GM23338 (cell line): ENCODE data around the gene NF1. TPM values are rescaled to one million over a fixed set of nuclear protein-coding genes. Genes with fewer than 3 reads are reported as not detected.

ENCODE experiments used
- ATAC-seq: fragments of 200-7000 bp; cut with Tn5 transposase; 3 replicates; pipeline ENCODE4 v1.9.1; 2020
- DNase-seq: peaks from one replicate; pipeline ENCODE4 v3.0.0-alpha.2; 2015; ENCODE audit warnings: low spot score
- H2AFZ ChIP-seq: fragments of 200-600 bp; sonication (generic); 2 replicates; pipeline ENCODE4 v1.8.0; 2016; ENCODE audit warnings: antibody characterized with exemption, mild to moderate bottlenecking, moderate library complexity
- H3F3A ChIP-seq: fragments of 200-600 bp; sonication (generic); replicated peaks from 2 replicates; pipeline ENCODE4 v1.8.0; 2017; ENCODE audit warnings: antibody characterized with exemption, mixed run types, low read depth
- H3K27ac ChIP-seq: fragments of 200-600 bp; sonication (generic); 2 replicates; pipeline ENCODE4 v1.6.1; 2016; ENCODE audit warnings: low read depth
- H3K27me3 ChIP-seq: fragments of 200-600 bp; sonication (generic); 2 replicates; pipeline ENCODE4 v1.8.0; 2016; ENCODE audit warnings: mild to moderate bottlenecking, mixed run types, moderate library complexity; ENCODE audit not compliant: insufficient read depth
- H3K36me3 ChIP-seq: fragments of 200-600 bp; sonication (generic); 2 replicates; pipeline ENCODE4 v1.8.0; 2016; ENCODE audit warnings: mild to moderate bottlenecking; ENCODE audit not compliant: insufficient read depth
- H3K4me1 ChIP-seq: fragments of 200-600 bp; sonication (generic); 2 replicates; pipeline ENCODE4 v1.8.0; 2016; ENCODE audit warnings: mild to moderate bottlenecking, moderate library complexity; ENCODE audit not compliant: insufficient read depth
- H3K4me2 ChIP-seq: fragments of 200-600 bp; sonication (generic); 2 replicates; pipeline ENCODE4 v1.7.1; 2017; ENCODE audit warnings: mixed run types
- H3K4me3 ChIP-seq: fragments of 200-600 bp; sonication (generic); 2 replicates; pipeline ENCODE4 v1.6.1; 2016; ENCODE audit warnings: mixed run types
- H3K79me2 ChIP-seq: fragments of 200-600 bp; sonication (generic); replicated peaks from 2 replicates; pipeline ENCODE4 v1.8.0; 2017; ENCODE audit warnings: mild to moderate bottlenecking; ENCODE audit not compliant: insufficient read depth
- H3K9me2 ChIP-seq: fragments of 200-600 bp; sonication (generic); 2 replicates; pipeline ENCODE4 v1.8.0; 2017; ENCODE audit not compliant: insufficient read depth
- H4K20me1 ChIP-seq: fragments of 200-600 bp; sonication (generic); replicated peaks from 2 replicates; pipeline ENCODE4 v1.8.0; 2017; ENCODE audit warnings: mild to moderate bottlenecking; ENCODE audit not compliant: insufficient read depth
- H3K27ac Mint-ChIP-seq: 2 replicates; pipeline ENCODE4 v1.8.0; 2020; ENCODE audit warnings: inconsistent platforms, mild to moderate bottlenecking, moderate library complexity, mixed read lengths
- H3K27me3 Mint-ChIP-seq: 3 replicates; pipeline ENCODE4 v1.8.0; 2022; ENCODE audit warnings: low read depth, mild to moderate bottlenecking, moderate library complexity, mixed read lengths, inconsistent platforms; ENCODE audit not compliant: insufficient read depth, poor library complexity
- H3K36me3 Mint-ChIP-seq: 3 replicates; pipeline ENCODE4 v1.8.0; 2021; ENCODE audit warnings: low read depth, mild to moderate bottlenecking, inconsistent platforms, moderate library complexity, mixed read lengths
- H3K4me1 Mint-ChIP-seq: 3 replicates; pipeline ENCODE4 v1.8.0; 2020; ENCODE audit warnings: mild to moderate bottlenecking, inconsistent platforms, mixed read lengths
- H3K4me3 Mint-ChIP-seq: 3 replicates; pipeline ENCODE4 v1.8.0; 2021; ENCODE audit warnings: moderate library complexity, mild to moderate bottlenecking, inconsistent platforms, mixed read lengths
- H3K9me3 Mint-ChIP-seq: 3 replicates; pipeline ENCODE4 v1.8.0; 2020; ENCODE audit warnings: moderate library complexity, mild to moderate bottlenecking, inconsistent platforms, mixed read lengths
- EZH2phosphoT487 ChIP-seq: fragments of 200-600 bp; sonication (generic); IDR thresholded peaks from one replicate; pipeline ENCODE4 v1.8.1; 2018; ENCODE audit warnings: antibody characterized with exemption; ENCODE audit not compliant: unreplicated experiment
- NANOG ChIP-seq: IDR thresholded peaks from 2 replicates; pipeline ENCODE4 v1.6.1; 2016; ENCODE audit warnings: antibody characterized with exemption, borderline replicate concordance
- STAT1 ChIP-seq: IDR thresholded peaks from one replicate; pipeline ENCODE4 v1.6.1; 2016; ENCODE audit warnings: antibody characterized with exemption; ENCODE audit not compliant: unreplicated experiment
- ZNF462 ChIP-seq: fragments of 250-450 bp; sonication (Bioruptor Pico); IDR thresholded peaks from 2 replicates; pipeline ENCODE4 v1.5.0; 2020; ENCODE audit warnings: mild to moderate bottlenecking, moderate library complexity
- polyA plus RNA-seq: library from polyadenylated mRNA; unstranded; fragments of >200 nt; fragmentation: Nextera tagmentation; extraction: Ambion mirVana; gene quantifications from 2 replicates; pipeline ENCODE4 v1.2.1, GENCODE V29; 2016
- total RNA-seq: library from RNA; depleted of rRNA; stranded (reverse); fragments of >200 nt; shearing (Covaris generic); gene quantifications from 2 replicates; pipeline ENCODE4 v1.2.3, GENCODE V29; 2014

Gene NF1
- total and polyA plus RNA-seq, 2 experiments from 2014 or later, result 16.3 to 49.7 TPM

GRCh38 chr17:31394544-31394943 lies 299.8 kb downstream of the NF1 start (continued):
- TF ChIP-seq ZNF462 (CRISPR knock-in tag), result no peak

- Mint-ChIP-seq H3K4me3 (no peak overlapping the region), H3K36me3 (no peaks in the 10 kb centered on the region), H3K27ac (no peak overlapping the region), H3K9me3 (no peaks in the 10 kb centered on the region), H3K27me3 (peaks cover 27% of the 10 kb centered on the region), H3K4me1 (no peaks in the 10 kb centered on the region)
- Histone ChIP-seq H3K36me3 (no peaks in the 10 kb centered on the region), H3F3A (no peaks in the 10 kb centered on the region), H3K79me2 (no peaks in the 10 kb centered on the region), H3K4me1 (no peaks in the 10 kb centered on the region), H3K4me3 (no peak overlapping the region), H3K4me2 (no peak overlapping the region), H2AFZ (no peak overlapping the region), H3K27me3 (peaks cover 9% of the 10 kb centered on the region), H3K9me2 (0 out of 2 replicates have a peak, but pooled peaks cover 4% of the 10 kb centered on the region), H4K20me1 (no peaks in the 10 kb centered on the region; the same call in 1 of the 2 replicates), H3K27ac (no peak overlapping the region)
- DNase-seq (no peak), ATAC-seq (no peak)
- no peak for TF ChIP-seq STAT1
- no peak for TF ChIP-seq ZNF462 (CRISPR knock-in tag)
- no peak for TF ChIP-seq NANOG
- TF ChIP-seq EZH2phosphoT487, result no peak
Measured at GRCh38 chr17:31397256-31397939, 302.6 kb downstream of the NF1 start.
